HTR-8/SVneo (cell line): Measurements from ENCODE around the gene DST.
"Not testable (repeated sequence)": the region's sequence is repeated elsewhere in the genome, so short reads cannot be mapped to it uniquely, and the experiment has no call there.

ENCODE experiments used
- DNase-seq: peaks from one replicate; pipeline ENCODE4 v3.0.0; 2011; ENCODE audit warnings: low spot score, mixed read lengths; ENCODE audit not compliant: insufficient read length
- FAIRE-seq: peaks from 2 replicates; lab custom pipeline; 2011; peaks lifted over from hg19 to GRCh38; lab: Jason Lieb, UNC

The DST gene

DNA sequence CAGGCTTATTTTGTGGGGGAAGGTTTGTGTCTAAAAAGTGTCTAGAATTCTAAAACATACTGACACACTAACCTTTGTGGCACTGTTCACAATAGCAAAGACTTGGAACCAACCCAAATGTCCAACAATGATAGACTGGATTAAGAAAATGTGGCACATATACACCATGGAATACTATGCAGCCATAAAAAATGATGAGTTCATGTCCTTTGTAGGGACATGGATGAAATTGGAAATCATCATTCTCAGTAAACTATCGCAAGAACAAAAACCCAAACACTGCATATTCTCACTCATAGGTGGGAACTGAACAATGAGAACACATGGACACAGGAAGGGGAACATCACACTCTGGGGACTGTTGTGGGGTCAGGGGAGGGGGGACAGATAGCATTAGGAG lies 146.0 kb downstream of the DST start:
- not testable (repeated sequence) for FAIRE-seq, DNase-seq

- DNase-seq, result no peak
- FAIRE-seq, result no peak
These were observed 147.0 kb downstream of the DST start for GRCh38 chr6:56495654-56496053.

GRCh38 chr6:56491606-56492328 lies 150.9 kb downstream of the DST start:
- no peak for FAIRE-seq
- DNase-seq, result no peak

DNA sequence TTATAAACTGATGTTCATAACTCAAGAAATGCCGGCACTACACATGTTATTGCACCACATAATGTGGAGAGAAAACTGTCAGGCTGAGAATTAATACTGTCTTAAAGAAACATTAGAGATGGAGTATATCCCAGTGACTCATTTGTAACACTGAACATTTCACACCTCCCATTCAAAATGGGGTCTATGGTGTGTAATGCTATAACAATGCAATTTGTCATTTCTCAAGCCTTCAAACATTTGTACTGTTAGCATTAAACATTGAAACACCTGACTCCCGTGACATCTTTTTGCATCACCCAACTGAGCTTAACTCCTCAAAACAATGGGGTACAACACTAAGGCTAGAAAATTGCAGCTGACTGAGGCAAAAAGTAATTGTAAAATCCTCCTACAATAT lies 151.7 kb downstream of the DST start:
- peak; percentile 20 for FAIRE-seq

DNA sequence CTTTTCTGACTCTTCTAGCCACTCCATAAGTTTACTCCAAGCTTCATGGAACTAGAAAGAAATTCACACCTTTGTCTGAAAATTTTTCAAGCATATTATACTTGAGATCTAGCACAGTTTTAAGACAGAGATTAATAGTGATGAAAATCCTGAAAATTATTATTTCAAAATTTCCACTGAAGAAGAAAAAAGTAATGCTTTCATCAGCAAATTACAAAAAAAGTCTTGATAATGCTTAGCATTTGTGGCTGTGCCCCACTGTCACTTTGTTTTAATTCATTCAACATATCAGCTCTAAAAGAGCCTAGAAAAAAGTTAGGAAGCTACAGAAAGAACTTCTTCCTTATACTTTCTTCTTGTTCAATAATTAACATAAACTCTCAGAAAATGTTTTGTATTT lies 153.1 kb downstream of the DST start:
- FAIRE-seq, result no peak

More for the DNA sequence above, 151.7 kb downstream of the DST start:
- DNase-seq, result no peak

DNA sequence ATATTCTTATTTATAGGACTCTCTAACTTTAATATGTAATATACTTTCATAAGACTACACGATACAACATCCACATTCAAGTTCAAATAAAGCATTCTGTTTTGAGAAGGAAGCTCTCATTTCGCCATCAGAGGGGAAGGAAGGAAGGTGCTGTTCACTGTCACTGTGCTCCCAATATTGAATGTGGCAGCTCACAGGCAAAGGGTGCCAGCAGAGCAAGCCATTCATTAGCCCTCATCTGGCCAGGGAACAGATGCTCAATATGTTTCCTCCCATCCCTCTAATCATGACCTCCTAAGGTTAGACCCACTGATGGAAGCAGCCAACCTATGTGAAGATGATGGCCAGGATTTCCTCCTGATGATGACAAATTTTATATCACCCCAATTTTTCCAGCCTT lies 154.4 kb downstream of the DST start:
- FAIRE-seq, result no peak
- no peak for DNase-seq

More for the DNA sequence above, 153.1 kb downstream of the DST start:
- DNase-seq, result no peak

DNA sequence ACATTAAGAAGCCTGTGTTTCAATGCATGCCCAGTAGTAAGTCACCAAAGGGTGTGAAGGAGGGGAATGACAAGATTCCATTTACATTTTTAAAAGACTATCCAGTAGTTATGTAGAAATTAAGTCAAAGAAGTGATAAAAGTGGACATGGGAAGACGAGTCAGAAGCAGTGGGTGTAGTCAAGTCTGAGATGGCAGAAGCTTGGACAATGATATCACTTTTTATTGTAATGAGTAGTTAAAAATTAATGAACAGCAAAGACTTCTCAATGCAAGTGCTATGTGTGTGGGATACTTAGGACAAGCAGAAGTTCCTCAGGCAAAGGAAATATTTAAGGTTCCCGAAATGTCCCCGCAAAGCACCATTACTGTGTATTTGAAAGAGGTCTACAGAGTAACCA lies 156.0 kb downstream of the DST start:
- FAIRE-seq (no peak), DNase-seq (no peak)

DNA sequence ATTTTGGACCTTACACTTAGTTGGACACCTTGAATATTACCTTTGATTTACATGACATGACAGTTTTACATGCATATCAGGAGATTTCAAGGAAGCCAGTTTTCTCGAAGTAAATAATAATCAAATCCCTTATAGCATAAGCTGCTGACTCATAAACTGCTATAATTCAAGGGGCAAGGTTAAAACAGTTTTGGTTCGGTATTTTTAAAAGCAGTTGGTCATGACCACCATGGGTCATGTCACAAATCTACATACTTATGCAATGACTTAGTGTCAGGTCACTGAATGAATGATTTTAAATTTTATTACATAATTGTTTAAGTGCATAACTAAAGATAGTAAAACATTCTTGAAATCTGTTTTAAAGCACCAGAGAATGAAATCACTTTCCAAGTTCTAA lies 158.0 kb downstream of the DST start:
- peak; percentile 40 for DNase-seq
- no peak for FAIRE-seq

DNA sequence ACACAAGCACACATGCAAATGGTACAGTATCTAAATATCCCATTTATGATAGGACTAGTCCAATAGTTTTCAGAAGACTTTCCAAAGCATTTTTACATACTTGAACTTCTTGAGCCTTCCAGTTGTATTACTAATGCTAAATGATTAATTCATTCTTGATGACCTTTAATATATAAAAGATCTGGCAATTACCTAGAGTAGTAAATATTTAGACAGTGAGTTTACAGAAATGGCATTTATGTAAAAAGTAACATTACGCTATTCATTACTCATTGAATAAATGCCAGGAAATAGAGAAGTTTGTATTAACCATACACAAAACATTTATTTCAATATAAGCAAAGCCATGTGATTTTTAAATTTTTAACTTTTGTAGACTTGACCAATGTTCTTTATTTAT lies 158.8 kb downstream of the DST start:
- FAIRE-seq (no peak), DNase-seq (no peak)

DNA sequence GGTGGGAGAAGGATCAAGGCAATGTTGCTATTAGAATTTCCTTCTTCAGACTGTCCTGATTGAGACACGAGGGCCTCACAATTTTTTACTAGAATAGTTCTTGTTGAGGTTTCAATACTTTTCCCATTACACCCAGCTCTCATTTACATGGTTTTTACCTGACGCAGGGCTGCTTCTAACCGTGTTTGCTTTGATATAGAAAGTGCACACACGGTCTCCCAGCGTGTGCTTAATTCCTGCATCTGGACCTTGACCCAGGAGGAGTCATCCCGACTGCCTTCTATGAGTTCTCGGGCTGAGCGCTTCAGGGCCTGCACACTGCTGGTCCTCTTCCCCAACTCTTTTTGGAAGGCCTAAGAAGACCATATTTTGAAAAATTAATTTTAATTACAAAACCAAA lies 160.2 kb downstream of the DST start:
- FAIRE-seq (no peak), DNase-seq (no peak)

- FAIRE-seq, result no peak
These were observed 160.7 kb downstream of the DST start for GRCh38 chr6:56481957-56482356.

GRCh38 chr6:56480654-56481337 lies 161.9 kb downstream of the DST start:
- DNase-seq (no peak), FAIRE-seq (no peak)

More at GRCh38 chr6:56481957-56482356, 160.7 kb downstream of the DST start:
- DNase-seq, result no peak

GRCh38 chr6:56480246-56480645 lies 162.4 kb downstream of the DST start:
- FAIRE-seq (no peak), DNase-seq (no peak)

DNA sequence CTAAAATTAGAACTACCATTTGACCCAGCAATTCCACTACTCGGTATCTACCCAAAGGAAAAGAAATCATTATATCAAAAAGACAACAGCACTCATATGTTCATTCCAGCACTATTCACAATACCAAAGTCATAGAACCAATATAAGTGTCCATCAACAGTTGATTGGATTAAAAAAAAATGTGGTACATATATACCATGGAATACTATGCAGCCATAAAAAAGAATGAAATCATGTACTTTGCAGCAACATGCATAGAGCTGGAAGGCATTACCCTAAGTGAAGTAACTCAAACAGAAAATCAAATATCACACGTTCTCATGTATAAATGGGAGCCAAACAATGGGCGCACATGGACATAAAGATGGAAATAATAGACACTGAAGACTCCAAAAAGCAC lies 163.3 kb downstream of the DST start:
- FAIRE-seq (no peak), DNase-seq (no peak)

GRCh38 chr6:56478202-56478601 lies 164.5 kb downstream of the DST start:
- no peak for FAIRE-seq

GRCh38 chr6:56477241-56477640 lies 165.4 kb downstream of the DST start:
- no peak for FAIRE-seq

More at GRCh38 chr6:56478202-56478601, 164.5 kb downstream of the DST start:
- no peak for DNase-seq

GRCh38 chr6:56475736-56476457 lies 166.8 kb downstream of the DST start:
- FAIRE-seq, result no peak

More at GRCh38 chr6:56477241-56477640, 165.4 kb downstream of the DST start:
- no peak for DNase-seq

GRCh38 chr6:56474532-56474931 lies 168.2 kb downstream of the DST start:
- DNase-seq, result no peak
- FAIRE-seq, result no peak

More at GRCh38 chr6:56475736-56476457, 166.8 kb downstream of the DST start:
- DNase-seq, result no peak

DNA sequence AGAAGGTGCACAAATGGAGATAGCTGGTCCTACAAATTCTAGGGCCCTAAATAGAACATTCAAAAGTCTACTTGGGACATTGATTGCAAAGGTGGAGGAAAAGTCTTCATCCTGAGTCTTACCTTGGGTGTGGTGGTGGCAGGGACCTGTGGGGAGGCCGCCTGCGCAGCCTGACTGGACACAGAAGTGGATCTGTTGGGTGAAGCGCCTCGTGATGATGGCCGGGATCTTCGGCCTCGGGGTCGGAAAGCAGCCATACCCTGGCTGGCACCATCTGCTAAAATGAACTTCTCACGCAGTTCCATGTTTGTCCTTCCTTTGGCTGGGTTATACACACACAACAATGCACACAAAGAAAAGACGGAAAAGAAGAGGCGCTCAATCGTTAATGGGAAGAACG lies 179.2 kb downstream of the DST start:
- DNase-seq (no peak), FAIRE-seq (no peak)

- FAIRE-seq (no peak), DNase-seq (no peak)
These were observed 183.5 kb downstream of the DST start for GRCh38 chr6:56459030-56459805.
